Mucosa of descending colon (tissue), 3 donors: Measurements from ENCODE around the gene LRIG2. TPM values are rescaled to one million over a fixed set of nuclear protein-coding genes. Genes with fewer than 3 reads are reported as not detected.
"Not testable (repeated sequence)": the region's sequence is repeated elsewhere in the genome, so short reads cannot be mapped to it uniquely, and the experiment has no call there.

Source experiments
- ATAC-seq: fragments of 200-7000 bp; cut with Tn5 transposase; one replicate; pipeline ENCODE4 v1.9.1; 2020; ENCODE audit warnings: mild to moderate bottlenecking, moderate library complexity
- DNase-seq, 3 donors: peaks; one replicate each; pipeline ENCODE4 v3.0.0-alpha.2; 2020
- H3K36me3 ChIP-seq: fragments of 200-600 bp; one replicate; pipeline ENCODE4 v1.8.0; 2021; ENCODE audit warnings: low read depth, mild to moderate bottlenecking
- H3K4me1 ChIP-seq: fragments of 200-600 bp; one replicate; pipeline ENCODE4 v1.8.0; 2021; ENCODE audit warnings: low read depth, mild to moderate bottlenecking
- H3K4me3 ChIP-seq: fragments of 200-600 bp; one replicate; pipeline ENCODE4 v1.8.0; 2021; ENCODE audit warnings: mild to moderate bottlenecking
- H3K9me3 ChIP-seq: fragments of 200-600 bp; one replicate; pipeline ENCODE4 v1.8.0; 2021; ENCODE audit warnings: mild to moderate bottlenecking
- intact Hi-C, 2 donors: fragments of 100-400 bp; cut with DNase I in 1 of 2; cut with micrococcal nuclease in 1 of 2; formaldehyde crosslinking; loops; one replicate each; pipeline versions ENCODE4 v1.11.0 to v1.11.1; 2022; cut with DNase I, micrococcal nuclease
- total RNA-seq, 3 donors: library from RNA; stranded (reverse); fragmentation: NEBNext Ultra II Directional in 2 of 3; extraction: Animal tissue kit (Norgen Biotek cat#: 25700) in 2 of 3; gene quantifications; one replicate each; pipeline versions ENCODE4 v1.2.1 to v1.2.4, GENCODE V29; 2021 to 2023
- TF ChIP-seq, protein P1 (sequence below): fragments of 200-600 bp; IDR thresholded peaks from one replicate; pipeline ENCODE4 v1.8.0; 2022; ENCODE audit warnings: antibody characterized with exemption, mild to moderate bottlenecking
- donor health status: DM: no; HTN: no; CAD: no; lungs with moderate emphysema.
- donor health status: DM: no; HTN: no; CAD: no.
- donor health status: DM: no; HTN: yes; CAD: no.

The LRIG2 gene
- total RNA-seq, 3 donors from 2014 or later: 15.4 to 26.8 (median 16.4) TPM

DNA sequence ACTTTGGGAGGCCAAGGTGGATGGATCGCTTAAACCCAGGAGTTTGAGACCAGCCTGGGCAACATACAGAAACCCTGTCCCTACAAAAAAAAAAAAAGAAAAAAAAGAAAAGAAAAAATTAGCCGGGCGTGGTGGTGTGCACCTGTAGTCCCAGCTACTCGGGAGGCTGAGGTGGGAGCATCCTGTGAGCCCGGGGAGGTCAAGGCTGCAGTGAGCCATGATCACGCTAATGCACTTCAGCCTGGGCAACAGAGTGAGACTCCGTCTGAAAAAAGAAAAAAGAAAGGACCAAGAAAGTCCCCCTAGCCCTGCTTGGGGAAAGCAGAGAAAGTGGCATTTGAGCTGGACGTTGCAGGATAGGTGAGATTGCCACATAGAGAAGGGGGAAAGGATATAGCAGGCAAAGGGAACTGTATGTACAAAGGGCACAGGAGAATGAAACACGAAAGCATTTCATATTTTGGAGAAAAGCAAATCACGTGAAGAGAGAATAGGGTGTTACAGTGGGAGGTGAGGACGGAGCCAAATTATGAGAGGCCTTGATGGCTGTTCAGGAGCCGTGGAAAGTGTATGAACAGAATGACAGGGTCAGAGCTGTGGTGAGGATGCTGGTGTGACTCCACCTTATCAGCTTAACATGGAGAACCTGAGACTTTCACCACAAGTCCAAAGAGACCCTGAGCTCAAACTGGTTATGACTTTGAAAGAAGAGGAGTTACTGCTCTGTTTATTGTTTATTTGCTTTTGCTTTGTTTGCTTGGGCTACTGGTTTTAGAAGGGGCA is 19.5 kb upstream of the LRIG2 start:
- ATAC-seq (no peak), DNase-seq (no peak)
- Histone ChIP-seq H3K9me3 (no peaks in the 10 kb centered on the region), H3K36me3 (no peaks in the 10 kb centered on the region), H3K4me3 (no peak overlapping the region), H3K4me1 (peaks cover 20% of the 10 kb centered on the region)
- intact Hi-C loops: no loop called here
- TF ChIP-seq, protein P1, sequence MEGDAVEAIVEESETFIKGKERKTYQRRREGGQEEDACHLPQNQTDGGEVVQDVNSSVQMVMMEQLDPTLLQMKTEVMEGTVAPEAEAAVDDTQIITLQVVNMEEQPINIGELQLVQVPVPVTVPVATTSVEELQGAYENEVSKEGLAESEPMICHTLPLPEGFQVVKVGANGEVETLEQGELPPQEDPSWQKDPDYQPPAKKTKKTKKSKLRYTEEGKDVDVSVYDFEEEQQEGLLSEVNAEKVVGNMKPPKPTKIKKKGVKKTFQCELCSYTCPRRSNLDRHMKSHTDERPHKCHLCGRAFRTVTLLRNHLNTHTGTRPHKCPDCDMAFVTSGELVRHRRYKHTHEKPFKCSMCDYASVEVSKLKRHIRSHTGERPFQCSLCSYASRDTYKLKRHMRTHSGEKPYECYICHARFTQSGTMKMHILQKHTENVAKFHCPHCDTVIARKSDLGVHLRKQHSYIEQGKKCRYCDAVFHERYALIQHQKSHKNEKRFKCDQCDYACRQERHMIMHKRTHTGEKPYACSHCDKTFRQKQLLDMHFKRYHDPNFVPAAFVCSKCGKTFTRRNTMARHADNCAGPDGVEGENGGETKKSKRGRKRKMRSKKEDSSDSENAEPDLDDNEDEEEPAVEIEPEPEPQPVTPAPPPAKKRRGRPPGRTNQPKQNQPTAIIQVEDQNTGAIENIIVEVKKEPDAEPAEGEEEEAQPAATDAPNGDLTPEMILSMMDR: no peak

DNA sequence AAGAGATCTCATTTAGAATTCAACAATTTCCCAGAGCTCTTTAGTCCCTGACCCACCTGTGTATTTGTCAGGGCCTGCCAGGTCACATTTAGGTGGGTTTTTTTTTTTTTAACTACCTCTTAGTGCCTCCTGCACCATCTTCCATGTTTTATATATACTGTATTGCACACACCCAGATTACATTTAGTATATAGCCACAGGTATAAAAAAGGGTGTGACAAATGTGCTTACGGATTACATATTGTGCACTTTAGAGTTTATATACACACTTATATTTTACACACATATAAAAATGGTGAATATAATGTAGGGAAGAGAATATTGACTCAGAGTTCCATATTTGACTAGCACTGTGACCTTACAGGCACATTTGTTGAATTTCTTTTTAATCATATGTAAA is 17.4 kb upstream of the LRIG2 start:
- Histone ChIP-seq H3K4me1 (peaks cover 24% of the 10 kb centered on the region), H3K4me3 (no peak overlapping the region), H3K9me3 (no peaks in the 10 kb centered on the region), H3K36me3 (no peaks in the 10 kb centered on the region)
- intact Hi-C loops: no loop called here
- TF ChIP-seq, protein P1: no peak
- DNase-seq (no peak), ATAC-seq (peak; percentile 92)

DNA sequence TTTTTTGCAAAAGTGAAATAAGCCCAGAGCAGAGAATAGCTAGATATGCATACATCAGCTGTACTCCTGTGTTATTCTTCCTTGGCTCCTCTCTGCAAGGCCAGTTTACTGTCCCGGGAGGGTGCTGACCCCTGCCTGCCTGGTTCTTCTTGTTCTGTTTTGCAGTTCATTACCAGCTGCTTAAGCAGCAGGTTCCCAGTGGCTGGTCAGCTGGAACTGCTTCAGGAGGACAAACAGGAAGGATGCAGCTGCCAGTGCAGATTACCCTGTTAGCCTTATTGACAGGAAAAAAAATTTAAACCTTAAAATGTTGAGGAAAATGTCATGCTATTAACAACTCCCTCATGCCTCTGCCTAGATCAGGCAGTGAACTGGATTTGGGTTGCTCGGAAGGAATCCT is 16.0 kb upstream of the LRIG2 start:
- Histone ChIP-seq H3K4me1 (peaks cover 24% of the 10 kb centered on the region), H3K9me3 (no peaks in the 10 kb centered on the region), H3K36me3 (no peaks in the 10 kb centered on the region), H3K4me3 (no peak overlapping the region)
- ATAC-seq: peak; percentile 20
- DNase-seq: peak in 1 of 3 donors; percentile 36
- TF ChIP-seq, protein P1: no peak
- intact Hi-C loops: no loop called here

DNA sequence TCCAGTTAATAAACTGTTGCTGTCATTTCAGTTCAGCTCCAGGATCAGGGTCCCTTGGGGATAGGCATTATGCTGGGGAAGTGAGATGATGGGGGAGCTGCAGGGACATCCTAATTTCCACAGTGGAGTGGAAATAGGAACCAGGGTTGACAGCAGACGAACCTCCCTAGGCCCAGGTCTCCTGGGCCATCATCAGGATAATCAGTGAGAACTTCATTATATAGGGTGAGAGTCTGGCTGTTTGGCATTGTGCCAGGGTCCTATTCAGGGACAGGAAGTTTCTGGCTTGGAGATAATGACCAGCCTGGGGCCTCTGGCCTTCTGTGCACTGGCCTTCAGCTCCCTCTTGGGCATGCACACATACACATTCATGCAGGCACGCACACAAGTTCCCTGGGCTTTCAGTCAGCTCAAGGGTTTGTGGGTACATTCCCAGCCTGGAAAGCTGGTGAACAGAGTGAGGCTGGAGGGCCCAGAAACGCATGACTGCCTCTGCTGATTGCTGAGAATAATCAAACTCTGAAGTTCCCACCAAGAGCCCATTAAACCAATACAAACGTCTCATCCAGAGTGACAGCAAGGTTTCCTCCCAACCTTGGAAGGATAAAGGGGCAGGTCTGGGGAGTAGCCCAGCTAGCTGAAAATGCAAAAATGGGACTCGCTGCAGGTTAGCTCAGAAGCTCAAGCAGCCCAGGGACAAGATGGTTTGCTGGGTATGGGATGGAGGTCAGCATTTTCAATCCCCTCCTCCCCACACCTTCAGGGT is 13.9 kb upstream of the LRIG2 start:
- H3K9me3 ChIP-seq: no peaks in the 10 kb centered on the region
- H3K36me3 ChIP-seq: no peaks in the 10 kb centered on the region
- no peak overlapping the region for H3K4me3 ChIP-seq
- no peak for ATAC-seq
- intact Hi-C loops: no loop called here
- H3K4me1 ChIP-seq: peaks cover 17% of the 10 kb centered on the region
- DNase-seq: no peak
- TF ChIP-seq, protein P1: no peak

DNA sequence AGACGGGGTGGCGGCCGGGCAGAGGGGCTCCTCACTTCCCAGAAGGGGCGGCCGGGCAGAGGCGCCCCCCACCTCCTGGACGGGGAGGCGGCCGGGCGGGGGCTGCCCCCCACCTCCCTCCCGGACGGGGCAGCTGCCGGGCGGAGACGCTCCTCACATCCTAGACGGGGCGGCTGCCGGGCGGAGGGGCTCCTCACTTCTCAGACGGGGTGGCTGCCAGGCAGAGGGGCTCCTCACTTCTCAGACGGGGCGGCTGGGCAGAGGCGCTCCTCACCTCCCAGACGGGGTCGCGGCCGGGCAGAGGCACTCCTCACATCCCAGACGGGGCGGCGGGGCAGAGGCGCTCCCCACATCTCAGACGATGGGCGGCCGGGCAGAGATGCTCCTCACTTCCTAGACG is 9.5 kb upstream of the LRIG2 start:
- H3K4me1 ChIP-seq: not testable (repeated sequence)

DNA sequence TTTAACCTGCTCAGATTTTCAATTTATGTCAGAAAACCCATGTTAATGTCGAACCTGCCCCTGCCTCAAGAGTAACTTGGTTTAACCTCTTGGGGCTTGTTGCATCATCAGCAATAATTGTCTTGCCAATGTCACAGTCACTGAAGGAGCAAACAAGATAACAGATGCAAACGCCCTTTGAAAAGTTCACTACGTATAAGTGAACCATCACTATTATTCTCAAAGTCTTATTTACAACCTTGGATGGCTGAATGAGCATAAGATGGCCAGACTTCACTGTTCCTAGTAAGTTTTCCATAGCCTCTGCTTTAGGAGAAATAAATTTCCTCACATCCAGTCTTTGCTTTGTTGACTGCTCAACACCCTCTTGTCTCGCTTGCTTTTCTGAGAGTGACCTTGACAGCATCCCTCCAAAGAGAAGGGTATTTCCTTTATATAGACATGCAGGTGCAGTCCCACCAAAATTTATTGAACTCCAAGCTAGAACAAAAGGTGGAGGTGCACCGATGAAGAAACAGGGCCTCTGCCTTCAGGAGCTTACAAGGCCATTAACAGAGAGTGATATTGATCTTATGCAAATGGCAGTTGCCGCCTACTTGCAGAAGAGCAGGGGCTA is 749 bp upstream of the LRIG2 start:
- Histone ChIP-seq H3K9me3 (no peaks in the 10 kb centered on the region), H3K36me3 (peaks cover 4% of the 10 kb centered on the region), H3K4me3 (no peak overlapping the region), H3K4me1 (peaks cover 20% of the 10 kb centered on the region)
- intact Hi-C loops: no loop called here
- ATAC-seq (no peak), DNase-seq (no peak)
- TF ChIP-seq, protein P1: no peak

More for the DNA sequence above, 9.5 kb upstream of the LRIG2 start:
- H3K36me3 ChIP-seq, ATAC-seq, intact Hi-C loops, H3K4me3 ChIP-seq, DNase-seq, H3K9me3 ChIP-seq: not testable (repeated sequence)
